Skin epidermis (tissue), 12 donors: Measurements from ENCODE around the gene KREMEN2.
A peak's percentile ranks its signal among the peaks of the same experiment; 100 is the strongest.

Experiments used
- H3K27ac ChIP-seq, 21 experiments: fragments of 200-600 bp; sonication (generic) in 11 of 21; one replicate each; pipeline ENCODE4 v1.5.0; 2020; ENCODE audit warnings: mild to moderate bottlenecking in 3 of 21, inconsistent platforms in 2 of 21, moderate library complexity in 2 of 21
- H3K4me3 ChIP-seq, 7 experiments: fragments of 200-600 bp; sonication (generic) in 2 of 7; one replicate each; pipeline ENCODE4 v1.5.0; 2020; ENCODE audit warnings: inconsistent platforms in 2 of 7, mild to moderate bottlenecking in 2 of 7, moderate library complexity in 1 of 7

The KREMEN2 gene

DNA sequence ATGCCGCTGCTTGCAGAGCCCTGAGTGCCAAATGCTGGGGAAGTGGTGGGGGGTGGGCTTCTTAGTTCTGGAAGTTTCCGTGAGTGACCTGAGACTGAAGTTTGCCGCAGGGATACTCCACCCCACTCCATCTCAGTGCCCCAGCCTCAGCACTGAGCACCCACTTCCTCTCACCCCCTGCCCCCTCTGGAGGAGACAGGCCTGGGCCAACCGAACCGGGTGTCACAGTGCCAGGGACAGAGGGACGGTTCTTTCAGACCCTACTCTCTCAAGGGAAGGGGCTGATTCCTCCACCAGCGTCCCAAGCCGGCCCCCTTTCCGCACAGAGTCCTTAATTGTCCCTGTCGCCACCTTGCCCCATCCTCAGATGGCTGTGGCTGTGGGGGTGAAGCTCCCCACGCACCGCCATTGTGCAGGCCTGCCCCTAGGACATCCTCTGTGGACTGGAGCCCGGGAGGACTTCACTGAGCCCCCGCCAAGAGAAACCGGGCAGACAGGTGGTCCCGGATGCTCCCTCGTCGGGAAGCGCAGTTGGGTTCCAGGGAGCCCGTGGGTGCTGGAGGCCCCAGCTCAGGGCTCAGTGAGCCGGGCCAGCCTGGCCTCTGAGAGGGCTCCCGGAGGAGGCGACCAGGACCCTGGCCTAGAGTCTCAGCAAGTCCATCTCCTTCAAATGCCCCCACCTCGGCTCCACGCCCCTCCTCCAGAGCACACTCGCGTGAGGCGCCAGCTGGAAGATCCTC, 1.6 kb upstream of the KREMEN2 start:
- peak overlapping the region in 1 of 21 experiments; percentile 73 for H3K27ac ChIP-seq
- no peak overlapping the region for H3K4me3 ChIP-seq

DNA sequence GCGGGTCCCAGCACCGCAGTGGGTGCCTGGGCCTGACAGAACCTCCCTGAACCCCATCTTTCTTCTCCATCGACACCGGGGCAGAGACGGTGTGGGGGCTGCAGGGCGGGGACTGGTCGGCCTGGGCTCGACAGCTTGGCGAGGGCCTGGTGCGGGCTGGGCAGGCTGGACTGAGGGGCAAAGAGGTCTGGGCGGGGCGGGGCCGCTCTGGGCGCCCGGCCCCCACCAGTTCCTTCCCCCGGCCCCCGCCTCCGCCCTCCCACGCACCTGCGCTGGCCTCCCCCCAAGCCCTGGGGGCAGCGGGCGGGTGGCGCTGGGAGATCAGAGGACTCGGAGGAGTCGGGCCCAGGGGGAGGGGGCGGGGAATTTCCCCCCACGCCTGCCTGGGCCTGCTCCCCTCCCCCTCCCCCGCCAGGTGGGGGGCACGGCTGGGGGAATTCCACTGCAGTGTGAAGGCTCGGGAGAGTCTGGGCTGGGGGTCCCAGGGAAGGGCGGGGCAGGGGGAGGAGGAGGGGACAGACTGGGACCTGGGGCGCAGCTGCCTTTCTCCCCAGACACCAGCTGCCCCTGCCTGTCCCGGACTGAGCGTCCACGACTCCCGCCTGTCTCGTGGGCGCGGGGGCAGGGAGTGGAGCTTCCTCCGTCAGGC, 877 bp upstream of the KREMEN2 start:
- H3K4me3 ChIP-seq, result peak overlapping the region in 5 of 7 experiments; percentile 6 to 48 (median 22)

GRCh38 chr16:2964475-2965336, 631 bp downstream of the KREMEN2 start:
- Histone ChIP-seq H3K4me3 (peak overlapping the region; percentile 1 to 48 (median 25)), H3K27ac (peak overlapping the region in 3 of 21 experiments; percentile 30 to 73 (median 65))

More for the DNA sequence above, 877 bp upstream of the KREMEN2 start:
- peak overlapping the region in 3 of 21 experiments; percentile 30 to 73 (median 65) for H3K27ac ChIP-seq

DNA sequence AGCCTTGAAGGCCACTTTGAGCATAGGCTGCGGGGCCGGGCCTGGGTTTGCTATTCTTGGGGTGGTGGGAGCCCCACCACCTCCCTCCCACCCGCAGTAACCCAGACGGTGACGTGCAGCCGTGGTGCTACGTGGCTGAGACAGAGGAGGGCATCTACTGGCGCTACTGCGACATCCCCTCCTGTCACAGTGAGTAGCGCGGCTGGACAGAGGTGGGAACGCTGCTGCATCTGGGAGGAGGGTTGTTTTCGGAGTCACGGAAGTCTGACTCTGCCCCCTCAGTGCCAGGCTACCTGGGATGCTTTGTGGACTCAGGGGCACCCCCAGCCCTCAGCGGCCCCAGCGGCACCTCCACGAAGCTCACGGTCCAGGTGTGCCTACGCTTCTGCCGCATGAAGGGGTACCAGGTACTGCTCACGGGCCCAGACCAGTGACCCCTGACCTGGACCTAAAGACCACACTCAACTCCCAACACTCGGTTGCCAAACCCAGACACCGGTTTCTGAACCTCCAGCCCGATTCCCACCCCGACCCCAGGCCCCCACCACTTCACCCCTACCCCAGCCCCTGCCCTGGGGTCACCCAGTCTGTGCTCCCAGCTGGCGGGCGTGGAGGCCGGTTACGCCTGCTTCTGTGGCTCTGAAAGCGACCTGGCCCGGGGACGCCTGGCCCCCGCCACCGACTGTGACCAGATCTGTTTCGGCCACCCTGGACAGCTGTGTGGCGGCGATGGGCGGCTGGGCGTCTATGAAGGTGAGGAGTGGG, 2.1 kb downstream of the KREMEN2 start:
- no peak overlapping the region for H3K4me3 ChIP-seq
- H3K27ac ChIP-seq, result no peak overlapping the region

DNA sequence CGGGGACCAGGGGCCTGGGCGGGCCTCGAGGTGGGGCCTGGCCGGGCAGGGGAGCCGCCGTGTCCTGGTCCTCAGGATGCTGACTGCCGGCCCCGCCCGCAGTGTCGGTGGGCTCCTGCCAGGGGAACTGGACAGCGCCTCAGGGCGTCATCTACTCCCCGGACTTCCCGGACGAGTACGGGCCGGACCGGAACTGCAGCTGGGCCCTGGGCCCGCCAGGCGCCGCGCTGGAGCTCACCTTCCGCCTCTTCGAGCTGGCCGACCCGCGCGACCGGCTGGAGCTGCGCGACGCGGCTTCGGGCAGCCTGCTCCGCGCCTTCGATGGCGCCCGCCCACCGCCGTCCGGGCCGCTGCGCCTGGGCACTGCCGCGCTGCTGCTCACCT, 2.7 kb downstream of the KREMEN2 start:
- peak overlapping the region in 3 of 7 experiments; percentile 3 to 26 (median 10) for H3K4me3 ChIP-seq
- H3K27ac ChIP-seq, result no peak overlapping the region

GRCh38 chr16:2967211-2967631, 3.1 kb downstream of the KREMEN2 start:
- Histone ChIP-seq H3K4me3 (peak overlapping the region in 3 of 7 experiments; percentile 3 to 26 (median 10)), H3K27ac (no peak overlapping the region)

DNA sequence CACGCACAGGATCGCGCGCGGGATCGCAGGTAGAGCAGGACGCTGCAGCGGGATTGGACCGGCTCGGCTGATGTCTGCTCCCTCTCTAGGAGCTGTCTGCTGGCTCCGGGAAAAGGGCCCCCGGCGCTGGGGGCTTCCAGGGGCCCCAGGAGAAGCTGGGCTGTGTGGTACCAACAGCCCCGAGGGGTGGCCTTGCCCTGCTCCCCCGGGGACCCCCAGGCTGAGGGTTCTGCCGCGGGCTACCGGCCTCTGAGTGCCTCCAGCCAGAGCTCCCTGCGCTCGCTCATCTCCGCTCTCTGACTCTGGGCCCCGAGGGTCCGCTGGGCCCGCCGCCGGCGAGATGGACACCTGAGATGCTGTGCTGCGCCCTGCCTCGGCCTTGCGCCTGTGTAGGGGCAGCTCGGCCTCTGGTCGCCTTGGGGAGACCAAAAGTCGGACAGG, 3.7 kb downstream of the KREMEN2 start:
- no peak overlapping the region for H3K4me3 ChIP-seq

GRCh38 chr16:2968368-2968737, 4.3 kb downstream of the KREMEN2 start:
- Histone ChIP-seq H3K4me3 (peak overlapping the region; percentile 70 to 86 (median 74)), H3K27ac (peak overlapping the region in 6 of 21 experiments; percentile 33 to 85 (median 50))

More for the DNA sequence above, 3.7 kb downstream of the KREMEN2 start:
- H3K27ac ChIP-seq, result no peak overlapping the region

DNA sequence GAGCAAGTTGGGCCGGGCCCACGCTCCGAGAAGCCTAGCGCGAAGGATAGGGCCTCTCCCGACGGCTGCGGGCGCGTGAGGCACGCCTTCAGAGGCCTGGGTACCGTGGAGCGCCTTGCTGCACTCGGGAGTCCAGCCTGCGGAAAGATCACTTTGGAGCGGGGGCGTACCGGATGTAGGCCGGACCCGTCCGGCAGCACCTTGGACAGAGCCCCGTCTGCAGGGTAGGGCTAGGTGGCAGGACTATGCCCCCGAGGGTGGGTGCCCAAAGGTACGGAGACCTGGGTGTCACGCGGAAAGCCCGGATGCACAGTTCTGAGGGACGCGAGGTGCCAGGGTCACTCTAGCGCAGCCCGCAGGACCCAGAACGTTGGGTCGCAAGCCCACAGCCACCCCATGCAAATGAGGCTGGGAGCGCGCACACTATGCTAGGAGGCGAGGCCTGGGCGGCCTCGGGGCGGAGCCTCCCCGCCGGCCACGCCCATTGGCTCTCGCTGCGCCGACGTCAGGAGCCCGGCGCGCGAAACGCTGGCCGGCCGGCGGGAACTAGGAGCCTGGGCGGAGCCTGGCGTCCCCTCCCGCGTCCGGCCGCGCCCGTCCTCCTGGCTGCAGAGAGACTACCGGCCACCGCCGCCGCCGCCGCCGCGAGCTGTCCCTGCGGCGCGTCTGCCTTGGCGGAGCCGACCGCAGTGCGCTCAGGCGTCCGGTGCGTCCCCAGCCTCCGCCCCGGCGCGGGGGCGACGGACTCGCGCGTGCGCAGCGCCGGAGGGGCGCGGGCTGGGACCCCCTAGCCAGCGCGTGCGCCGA, 4.9 kb downstream of the KREMEN2 start, which contains the start of gene PAQR4:
Gene PAQR4 (plus strand): TSS at position 611 of the 807 bp plus-strand sequence. CDS start 327 bp downstream, outside the sequence.
- peak within 1 kb of the TSS in 20 of 21 experiments; percentile 39 to 85 (median 62) for H3K27ac ChIP-seq

GRCh38 chr16:2969545-2970521, 5.8 kb downstream of the KREMEN2 start:
- Histone ChIP-seq H3K4me3 (peak overlapping the region; percentile 70 to 86 (median 74)), H3K27ac (peak overlapping the region in 20 of 21 experiments; percentile 39 to 85 (median 62))

More for the DNA sequence above, 4.9 kb downstream of the KREMEN2 start, which contains the start of gene PAQR4:
- H3K4me3 ChIP-seq, result peak within 1 kb of the TSS; percentile 70 to 86 (median 74)

- H3K4me3 ChIP-seq, result peak overlapping the region; percentile 70 to 86 (median 74)
- H3K27ac ChIP-seq, result peak overlapping the region in 12 of 21 experiments; percentile 52 to 85 (median 74)
Measured at GRCh38 chr16:2970563-2970962, 6.5 kb downstream of the KREMEN2 start.

GRCh38 chr16:2971134-2971984, 7.3 kb downstream of the KREMEN2 start:
- peak overlapping the region in 1 of 7 experiments; percentile 86 for H3K4me3 ChIP-seq
- no peak overlapping the region for H3K27ac ChIP-seq

- Histone ChIP-seq H3K27ac (no peak overlapping the region), H3K4me3 (no peak overlapping the region)
Measured at GRCh38 chr16:2971985-2972784, 8.1 kb downstream of the KREMEN2 start.

DNA sequence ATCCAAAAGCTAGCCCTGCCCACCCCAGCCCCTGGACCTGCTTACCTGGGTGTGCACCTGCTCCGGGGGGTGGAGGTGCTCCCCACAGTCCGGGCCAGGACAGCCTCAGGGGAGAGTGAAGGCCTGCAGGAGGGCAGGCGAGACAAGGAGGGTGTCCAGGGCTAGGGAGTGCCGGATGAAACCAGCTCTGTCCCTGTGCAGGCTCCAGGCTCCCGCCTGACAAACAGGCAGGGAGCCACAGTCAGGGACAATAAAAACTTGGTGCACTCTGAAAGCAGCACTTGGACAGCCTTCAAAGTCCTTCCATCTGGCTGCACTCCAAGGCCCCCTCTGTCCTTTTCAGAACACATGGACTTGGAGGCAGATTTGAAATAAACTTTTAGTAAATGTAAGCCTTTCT, 9.0 kb downstream of the KREMEN2 start:
- Histone ChIP-seq H3K4me3 (no peak overlapping the region), H3K27ac (no peak overlapping the region)

DNA sequence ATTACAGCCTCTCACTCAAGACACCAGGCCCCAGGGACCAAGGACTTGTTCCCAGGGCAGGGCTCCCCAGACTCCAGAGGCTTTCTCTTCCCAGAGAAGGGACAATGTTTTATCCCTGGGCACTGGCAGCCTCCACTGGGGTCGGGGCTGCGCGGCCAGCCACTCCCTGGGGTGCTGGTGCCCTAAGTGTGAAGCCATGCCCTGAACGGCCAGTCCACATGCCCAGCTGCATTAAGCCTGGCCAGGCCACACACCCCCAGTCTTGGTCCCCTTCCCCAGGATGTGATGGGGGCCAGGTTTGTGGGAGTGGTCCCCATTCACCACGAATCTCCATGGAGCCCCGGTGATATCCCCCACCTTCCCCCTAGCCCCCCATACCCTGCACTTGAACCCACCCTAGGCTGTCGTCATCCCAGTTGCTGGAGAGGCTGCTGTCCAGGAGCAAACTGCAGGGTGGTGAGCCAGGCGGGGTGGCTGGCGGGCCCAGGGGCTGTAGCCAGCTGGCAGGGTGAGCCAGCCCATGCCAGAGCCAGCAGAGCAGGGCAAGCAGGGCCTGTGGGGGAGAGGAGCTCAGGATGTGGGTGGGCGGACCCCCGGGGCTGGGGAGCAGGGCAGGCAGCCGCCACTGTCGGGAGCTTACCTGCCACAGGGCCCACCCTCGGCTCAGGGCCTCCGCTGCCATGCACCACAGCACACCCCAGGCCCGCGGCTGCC, 9.7 kb downstream of the KREMEN2 start:
- H3K27ac ChIP-seq, result no peak overlapping the region
- no peak overlapping the region for H3K4me3 ChIP-seq
